SK-N-MC (cell line): ENCODE measurements around the gene SLC25A6.

Experiments
- EZH2 ChIP-seq: fragments of 200-600 bp; sonication (generic); IDR thresholded peaks from one replicate; pipeline ENCODE4 v1.6.1; 2017; ENCODE audit warnings: antibody characterized with exemption
- POLR2AphosphoS5 ChIP-seq: IDR thresholded peaks from 2 replicates; pipeline ENCODE4 v1.6.1; 2012; ENCODE audit warnings: mild to moderate bottlenecking, low read depth, low read length, borderline replicate concordance

GRCh38 chrX:1393871-1394615, 2.1 kb upstream of the SLC25A6 start:
- TF ChIP-seq EZH2 (no peak), POLR2AphosphoS5 (no peak)
